ENCODE data around the gene SRRM4.

Gene SRRM4

DNA sequence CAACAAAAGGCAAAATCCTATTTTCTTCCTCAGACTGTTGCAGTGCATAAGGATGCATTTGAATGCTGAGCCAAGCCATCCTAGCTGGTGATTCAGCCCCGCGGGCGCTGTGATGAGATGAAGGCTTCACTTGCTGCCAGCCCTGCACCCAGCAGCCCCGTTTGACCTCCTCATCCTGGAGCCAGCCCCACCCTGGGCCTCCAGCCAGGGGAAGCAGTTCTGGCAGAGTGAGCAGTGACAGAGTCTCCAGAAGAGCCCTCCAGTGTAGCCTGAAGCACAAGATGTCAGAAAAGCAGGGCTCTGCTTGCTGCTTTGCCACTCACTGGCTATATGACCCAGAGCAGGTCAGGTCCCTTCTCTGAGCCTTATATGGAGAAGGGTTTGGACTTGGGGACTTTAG lies 101.2 kb downstream of the SRRM4 start:
- Histone ChIP-seq H2BK5ac (ENCODE audit: low read depth, low read length, poor library complexity) (no peak overlapping the region), H2AK5ac (ENCODE audit: low read length) (no peak overlapping the region), H3K79me1 (ENCODE audit: low read length) (no peaks in the 10 kb centered on the region), H4K8ac (ENCODE audit: low read depth, low read length) (no peak overlapping the region), H3K4me2 (ENCODE audit: low read length) (no peak overlapping the region), H2BK120ac (ENCODE audit: insufficient read depth, low read length, poor library complexity) (no peak overlapping the region), H3K9ac (ENCODE audit: low read length) (no peak overlapping the region), H4K91ac (ENCODE audit: low read depth, low read length) (no peak overlapping the region), H3K27ac (ENCODE audit: low read depth, low read length) (no peak overlapping the region), H2AFZ (ENCODE audit: insufficient read depth, low read length, poor library complexity) (no peak overlapping the region), H3K4me1 (ENCODE audit: control insufficient read depth in 1 of 2, insufficient read depth in 2 of 2, low read length in 2 of 2) (no peaks in the 10 kb centered on the region), H3K27me3 (ENCODE audit: insufficient read depth, low read length) (no peaks in the 10 kb centered on the region), H2BK12ac (ENCODE audit: low read length) (no peak overlapping the region), H3K14ac (ENCODE audit: low read length) (no peak overlapping the region), H3K79me2 (ENCODE audit: control insufficient read depth, insufficient read depth, low read length, poor library complexity) (no peaks in the 10 kb centered on the region), H3K36me3 (ENCODE audit: control insufficient read depth in 1 of 2, insufficient read depth in 2 of 2, low read length in 2 of 2) (no peaks in the 10 kb centered on the region), H4K12ac (ENCODE audit: low read depth, low read length) (no peak overlapping the region), H3K18ac (ENCODE audit: low read length) (no peak overlapping the region), H3K9me3 (ENCODE audit: insufficient read depth, low read depth, low read length) (no peaks in the 10 kb centered on the region), H3K4me3 (ENCODE audit: low read depth, low read length) (no peak overlapping the region), H3K23ac (ENCODE audit: low read length) (no peak overlapping the region), H3K4ac (ENCODE audit: low read depth, low read length) (no peak overlapping the region)
- DNase-seq, result no peak
- no CpG with 5 or more reads among the region's 4 CpGs for WGBS (ENCODE audit: extremely low coverage, insufficient coverage, insufficient read length)

DNA sequence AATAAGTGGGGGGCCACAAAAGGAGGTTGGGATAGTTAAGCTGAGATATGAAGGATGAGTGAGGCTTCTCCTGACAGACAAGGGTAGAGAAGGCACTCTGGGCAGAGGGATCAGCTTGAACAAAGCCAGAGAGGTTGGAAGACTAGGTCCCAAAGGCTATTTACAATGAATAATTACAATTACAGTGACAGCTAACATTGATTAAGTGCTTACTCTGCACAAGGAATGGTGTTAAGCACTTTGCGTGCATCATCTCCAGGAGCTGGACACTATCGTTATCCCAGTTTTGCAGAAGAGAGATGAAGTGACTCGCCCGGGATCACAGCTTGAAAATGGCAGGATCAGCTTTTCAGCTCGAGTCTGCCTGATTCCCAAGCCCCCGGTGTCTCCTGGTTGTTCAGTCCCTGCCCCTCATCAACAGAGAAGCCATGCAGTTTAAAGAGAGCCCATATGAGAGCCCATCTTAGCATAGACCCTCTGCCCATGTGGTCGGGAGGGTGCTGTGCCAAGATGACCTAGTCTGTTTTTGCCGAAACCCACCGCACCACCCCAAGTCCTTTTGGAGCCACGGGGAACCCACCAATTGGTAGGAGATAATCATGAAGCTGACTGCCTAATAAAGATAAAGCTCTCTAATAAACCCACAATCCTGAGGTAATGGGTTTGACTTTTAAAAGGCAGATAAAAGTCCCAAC lies 107.5 kb downstream of the SRRM4 start:
- no peaks in the 10 kb centered on the region for H3K27me3 ChIP-seq (ENCODE audit: insufficient read depth, low read length)
- WGBS (ENCODE audit: extremely low coverage, insufficient coverage, insufficient read length), result no CpG with 5 or more reads among the region's 10 CpGs
- no peak overlapping the region for H2AFZ ChIP-seq (ENCODE audit: insufficient read depth, low read length, poor library complexity)
- no peak overlapping the region for H3K9ac ChIP-seq (ENCODE audit: low read length)
- H3K4ac ChIP-seq (ENCODE audit: low read depth, low read length), result no peak overlapping the region
- H4K8ac ChIP-seq (ENCODE audit: low read depth, low read length), result no peak overlapping the region
- no peak overlapping the region for H3K18ac ChIP-seq (ENCODE audit: low read length)
- no peak overlapping the region for H3K14ac ChIP-seq (ENCODE audit: low read length)
- H3K79me2 ChIP-seq (ENCODE audit: control insufficient read depth, insufficient read depth, low read length, poor library complexity), result no peaks in the 10 kb centered on the region
- no peak overlapping the region for H4K12ac ChIP-seq (ENCODE audit: low read depth, low read length)
- H2BK120ac ChIP-seq (ENCODE audit: insufficient read depth, low read length, poor library complexity), result no peak overlapping the region
- no peak overlapping the region for H2BK5ac ChIP-seq (ENCODE audit: low read depth, low read length, poor library complexity)
- H3K23ac ChIP-seq (ENCODE audit: low read length), result no peak overlapping the region
- no peaks in the 10 kb centered on the region for H3K36me3 ChIP-seq (ENCODE audit: control insufficient read depth in 1 of 2, insufficient read depth in 2 of 2, low read length in 2 of 2)
- H3K4me2 ChIP-seq (ENCODE audit: low read length), result no peak overlapping the region
- H3K4me1 ChIP-seq (ENCODE audit: control insufficient read depth in 1 of 2, insufficient read depth in 2 of 2, low read length in 2 of 2), result no peaks in the 10 kb centered on the region
- H3K9me3 ChIP-seq (ENCODE audit: insufficient read depth, low read depth, low read length), result no peaks in the 10 kb centered on the region
- no peak overlapping the region for H3K27ac ChIP-seq (ENCODE audit: low read depth, low read length)
- H2AK5ac ChIP-seq (ENCODE audit: low read length), result no peak overlapping the region
- H3K4me3 ChIP-seq (ENCODE audit: low read depth, low read length), result no peak overlapping the region
- no peak overlapping the region for H4K91ac ChIP-seq (ENCODE audit: low read depth, low read length)
- no peaks in the 10 kb centered on the region for H3K79me1 ChIP-seq (ENCODE audit: low read length)
- no peak overlapping the region for H2BK12ac ChIP-seq (ENCODE audit: low read length)
- DNase-seq, result no peak

DNA sequence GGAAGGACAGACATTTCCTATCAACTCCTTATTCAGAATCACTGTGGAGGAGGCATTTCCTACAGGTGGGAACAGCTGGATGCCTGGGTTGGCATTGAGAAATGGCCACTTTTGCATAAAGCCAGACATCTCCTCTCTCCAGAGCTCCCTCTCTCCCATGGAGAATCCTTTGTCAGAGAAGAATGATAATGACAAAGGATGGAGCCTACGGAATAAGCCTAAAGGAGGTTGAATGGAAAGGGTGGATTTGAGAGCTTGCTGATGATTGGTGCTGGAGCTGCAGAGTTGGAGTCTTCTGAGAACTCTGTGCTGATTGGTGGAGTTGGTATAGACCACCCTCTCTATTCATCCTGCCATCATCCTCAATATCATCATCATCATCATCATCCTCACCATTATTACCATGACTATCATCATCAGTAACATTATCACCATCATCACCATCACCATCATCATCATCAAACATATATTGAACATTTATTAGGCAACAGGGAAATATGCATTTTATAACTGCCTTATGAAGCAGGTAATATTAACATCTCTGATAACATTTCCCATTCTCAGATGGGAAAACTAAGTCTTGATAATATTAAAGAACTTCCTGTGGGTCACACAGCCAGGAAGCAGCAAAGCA lies 108.2 kb downstream of the SRRM4 start:
- no CpG with 5 or more reads among the region's 1 CpG for WGBS (ENCODE audit: extremely low coverage, insufficient coverage, insufficient read length)
- no peak overlapping the region for H3K9ac ChIP-seq (ENCODE audit: low read length)
- H3K27me3 ChIP-seq (ENCODE audit: insufficient read depth, low read length), result no peaks in the 10 kb centered on the region
- DNase-seq, result no peak
- H3K14ac ChIP-seq (ENCODE audit: low read length), result no peak overlapping the region
- no peak overlapping the region for H2AFZ ChIP-seq (ENCODE audit: insufficient read depth, low read length, poor library complexity)
- H3K4ac ChIP-seq (ENCODE audit: low read depth, low read length), result no peak overlapping the region
- no peak overlapping the region for H2AK5ac ChIP-seq (ENCODE audit: low read length)
- H4K8ac ChIP-seq (ENCODE audit: low read depth, low read length), result no peak overlapping the region
- H3K9me3 ChIP-seq (ENCODE audit: insufficient read depth, low read depth, low read length), result no peaks in the 10 kb centered on the region
- no peak overlapping the region for H2BK5ac ChIP-seq (ENCODE audit: low read depth, low read length, poor library complexity)
- H2BK120ac ChIP-seq (ENCODE audit: insufficient read depth, low read length, poor library complexity), result no peak overlapping the region
- H3K27ac ChIP-seq (ENCODE audit: low read depth, low read length), result no peak overlapping the region
- no peaks in the 10 kb centered on the region for H3K36me3 ChIP-seq (ENCODE audit: control insufficient read depth in 1 of 2, insufficient read depth in 2 of 2, low read length in 2 of 2)
- no peaks in the 10 kb centered on the region for H3K4me1 ChIP-seq (ENCODE audit: control insufficient read depth in 1 of 2, insufficient read depth in 2 of 2, low read length in 2 of 2)
- no peak overlapping the region for H2BK12ac ChIP-seq (ENCODE audit: low read length)
- H3K79me1 ChIP-seq (ENCODE audit: low read length), result no peaks in the 10 kb centered on the region
- no peaks in the 10 kb centered on the region for H3K79me2 ChIP-seq (ENCODE audit: control insufficient read depth, insufficient read depth, low read length, poor library complexity)
- no peak overlapping the region for H3K4me2 ChIP-seq (ENCODE audit: low read length)
- no peak overlapping the region for H3K23ac ChIP-seq (ENCODE audit: low read length)
- no peak overlapping the region for H4K12ac ChIP-seq (ENCODE audit: low read depth, low read length)
- no peak overlapping the region for H3K18ac ChIP-seq (ENCODE audit: low read length)
- H4K91ac ChIP-seq (ENCODE audit: low read depth, low read length), result no peak overlapping the region
- H3K4me3 ChIP-seq (ENCODE audit: low read depth, low read length), result no peak overlapping the region

DNA sequence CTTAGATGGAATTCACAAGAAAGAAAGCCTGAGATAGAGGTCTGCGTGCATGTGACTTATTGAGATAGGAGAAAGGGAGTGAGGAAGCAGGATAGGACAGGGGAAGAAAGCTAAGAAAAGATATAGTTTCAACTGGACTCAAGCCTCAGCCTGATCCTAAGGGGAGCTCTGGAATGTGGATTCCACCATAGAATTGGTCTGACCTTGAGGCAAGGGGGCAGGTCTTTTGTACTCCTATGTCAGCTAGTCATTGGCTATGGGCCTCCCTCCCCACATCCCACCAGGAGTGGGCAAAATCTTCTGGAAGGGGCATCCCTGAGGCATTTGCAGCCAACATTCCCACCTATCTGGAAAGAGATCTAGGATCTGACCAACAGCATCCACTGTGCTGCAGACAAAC lies 108.9 kb downstream of the SRRM4 start:
- no peak for DNase-seq
- Histone ChIP-seq H3K4ac (ENCODE audit: low read depth, low read length) (no peak overlapping the region), H3K9me3 (ENCODE audit: insufficient read depth, low read depth, low read length) (no peaks in the 10 kb centered on the region), H2BK12ac (ENCODE audit: low read length) (no peak overlapping the region), H2BK5ac (ENCODE audit: low read depth, low read length, poor library complexity) (no peak overlapping the region), H3K79me1 (ENCODE audit: low read length) (no peaks in the 10 kb centered on the region), H2AK5ac (ENCODE audit: low read length) (no peak overlapping the region), H3K79me2 (ENCODE audit: control insufficient read depth, insufficient read depth, low read length, poor library complexity) (no peaks in the 10 kb centered on the region), H3K27me3 (ENCODE audit: insufficient read depth, low read length) (no peaks in the 10 kb centered on the region), H3K14ac (ENCODE audit: low read length) (no peak overlapping the region), H3K36me3 (ENCODE audit: control insufficient read depth in 1 of 2, insufficient read depth in 2 of 2, low read length in 2 of 2) (no peaks in the 10 kb centered on the region), H3K4me1 (ENCODE audit: control insufficient read depth in 1 of 2, insufficient read depth in 2 of 2, low read length in 2 of 2) (no peaks in the 10 kb centered on the region), H2BK120ac (ENCODE audit: insufficient read depth, low read length, poor library complexity) (no peak overlapping the region), H4K12ac (ENCODE audit: low read depth, low read length) (no peak overlapping the region), H3K4me3 (ENCODE audit: low read depth, low read length) (no peak overlapping the region), H4K8ac (ENCODE audit: low read depth, low read length) (no peak overlapping the region), H3K18ac (ENCODE audit: low read length) (no peak overlapping the region), H3K23ac (ENCODE audit: low read length) (no peak overlapping the region), H4K91ac (ENCODE audit: low read depth, low read length) (no peak overlapping the region), H3K9ac (ENCODE audit: low read length) (no peak overlapping the region), H3K4me2 (ENCODE audit: low read length) (no peak overlapping the region), H3K27ac (ENCODE audit: low read depth, low read length) (no peak overlapping the region), H2AFZ (ENCODE audit: insufficient read depth, low read length, poor library complexity) (no peak overlapping the region)
- WGBS (ENCODE audit: extremely low coverage, insufficient coverage, insufficient read length), result no CpG with 5 or more reads among the region's 1 CpG

Data from trophoblast cell (in vitro differentiated cells and primary cell).